ENCODE results near the gene CHIC1.

DNA sequence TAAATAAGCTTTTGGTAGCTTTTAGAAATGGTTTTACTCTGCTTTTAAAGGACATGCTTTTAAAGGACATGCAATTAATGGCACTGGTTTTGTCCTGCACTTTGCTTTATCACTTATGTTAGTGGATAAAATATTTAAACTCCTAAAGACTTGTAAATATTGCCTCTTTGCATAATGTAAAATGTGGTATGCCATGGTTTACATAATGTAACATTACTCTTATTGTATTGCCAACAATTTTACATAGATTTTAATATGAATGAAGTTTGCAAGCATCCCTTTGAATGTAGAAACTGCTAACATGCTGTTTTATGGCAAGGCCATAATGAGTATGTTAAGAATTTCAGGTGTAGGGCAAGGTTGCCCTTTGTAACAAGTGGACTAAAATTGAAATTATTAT lies 118.4 kb downstream of the CHIC1 start:
- TF ChIP-seq, protein P1, sequence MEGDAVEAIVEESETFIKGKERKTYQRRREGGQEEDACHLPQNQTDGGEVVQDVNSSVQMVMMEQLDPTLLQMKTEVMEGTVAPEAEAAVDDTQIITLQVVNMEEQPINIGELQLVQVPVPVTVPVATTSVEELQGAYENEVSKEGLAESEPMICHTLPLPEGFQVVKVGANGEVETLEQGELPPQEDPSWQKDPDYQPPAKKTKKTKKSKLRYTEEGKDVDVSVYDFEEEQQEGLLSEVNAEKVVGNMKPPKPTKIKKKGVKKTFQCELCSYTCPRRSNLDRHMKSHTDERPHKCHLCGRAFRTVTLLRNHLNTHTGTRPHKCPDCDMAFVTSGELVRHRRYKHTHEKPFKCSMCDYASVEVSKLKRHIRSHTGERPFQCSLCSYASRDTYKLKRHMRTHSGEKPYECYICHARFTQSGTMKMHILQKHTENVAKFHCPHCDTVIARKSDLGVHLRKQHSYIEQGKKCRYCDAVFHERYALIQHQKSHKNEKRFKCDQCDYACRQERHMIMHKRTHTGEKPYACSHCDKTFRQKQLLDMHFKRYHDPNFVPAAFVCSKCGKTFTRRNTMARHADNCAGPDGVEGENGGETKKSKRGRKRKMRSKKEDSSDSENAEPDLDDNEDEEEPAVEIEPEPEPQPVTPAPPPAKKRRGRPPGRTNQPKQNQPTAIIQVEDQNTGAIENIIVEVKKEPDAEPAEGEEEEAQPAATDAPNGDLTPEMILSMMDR (optimal IDR thresholded peaks at IDR 0.05 in 1 of 3, IDR thresholded peaks at IDR 0.05 in 1 of 3, conservative IDR thresholded peaks at IDR 0.05 in 1 of 3; ENCODE audit: extremely low read depth in 1 of 3, insufficient read depth in 2 of 3, low read length in 3 of 3), result no peak
- TF ChIP-seq EZH2 (IDR thresholded peaks at IDR 0.05; ENCODE audit: low read length), result no peak
